Upper lobe of left lung (tissue), 4 donors: Measurements from ENCODE around the gene RABGAP1.

Experiments used
- EP300 ChIP-seq, 4 donors: sonication (generic); formaldehyde crosslinking; IDR thresholded peaks; one replicate each; pipeline ENCODE4 v1.5.1; 2017; ENCODE audit warnings: antibody characterized with exemption in 4 of 4, control low read depth in 2 of 4
- POLR2A ChIP-seq, 4 donors: fragments of 450-650 bp; IDR thresholded peaks; one replicate each; pipeline ENCODE4 v1.5.1; 2016 to 2017; ENCODE audit warnings: antibody characterized with exemption in 4 of 4, mild to moderate bottlenecking in 2 of 4
- POLR2AphosphoS5 ChIP-seq, 2 donors: sonication (generic); formaldehyde crosslinking; IDR thresholded peaks; one replicate each; pipeline ENCODE4 v1.5.1; 2017; ENCODE audit warnings: antibody characterized with exemption in 2 of 2
- TF ChIP-seq, protein P1 (sequence below), 6 experiments: fragments of 450-650 bp in 4 of 6; fragments of 200-600 bp in 2 of 6; sonication (generic) in 2 of 6; IDR thresholded peaks; one replicate each; pipeline ENCODE4 v1.5.1; 2016 to 2019; ENCODE audit warnings: antibody characterized with exemption in 6 of 6

DNA sequence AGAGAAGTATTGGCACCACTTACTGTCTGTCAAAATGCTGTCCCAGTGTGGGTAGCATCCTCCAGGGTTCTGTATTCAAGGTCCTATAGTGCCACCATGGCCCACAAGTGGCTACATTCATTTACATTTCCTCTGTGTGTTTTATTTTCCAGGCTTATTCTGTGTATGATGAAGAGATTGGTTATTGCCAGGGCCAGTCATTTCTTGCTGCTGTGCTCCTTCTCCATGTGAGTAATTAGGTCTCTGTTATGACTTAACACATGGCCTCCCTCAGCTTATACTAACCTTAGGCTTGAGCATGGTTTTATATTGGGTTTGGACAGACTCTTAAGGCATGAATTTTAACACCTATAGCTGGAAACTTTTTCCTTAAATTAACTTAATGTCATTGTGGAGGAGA is 129.4 kb downstream of the RABGAP1 start:
- TF ChIP-seq, protein P1, sequence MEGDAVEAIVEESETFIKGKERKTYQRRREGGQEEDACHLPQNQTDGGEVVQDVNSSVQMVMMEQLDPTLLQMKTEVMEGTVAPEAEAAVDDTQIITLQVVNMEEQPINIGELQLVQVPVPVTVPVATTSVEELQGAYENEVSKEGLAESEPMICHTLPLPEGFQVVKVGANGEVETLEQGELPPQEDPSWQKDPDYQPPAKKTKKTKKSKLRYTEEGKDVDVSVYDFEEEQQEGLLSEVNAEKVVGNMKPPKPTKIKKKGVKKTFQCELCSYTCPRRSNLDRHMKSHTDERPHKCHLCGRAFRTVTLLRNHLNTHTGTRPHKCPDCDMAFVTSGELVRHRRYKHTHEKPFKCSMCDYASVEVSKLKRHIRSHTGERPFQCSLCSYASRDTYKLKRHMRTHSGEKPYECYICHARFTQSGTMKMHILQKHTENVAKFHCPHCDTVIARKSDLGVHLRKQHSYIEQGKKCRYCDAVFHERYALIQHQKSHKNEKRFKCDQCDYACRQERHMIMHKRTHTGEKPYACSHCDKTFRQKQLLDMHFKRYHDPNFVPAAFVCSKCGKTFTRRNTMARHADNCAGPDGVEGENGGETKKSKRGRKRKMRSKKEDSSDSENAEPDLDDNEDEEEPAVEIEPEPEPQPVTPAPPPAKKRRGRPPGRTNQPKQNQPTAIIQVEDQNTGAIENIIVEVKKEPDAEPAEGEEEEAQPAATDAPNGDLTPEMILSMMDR (IDR thresholded peaks at IDR 0.05): no peak
- TF ChIP-seq EP300 (IDR thresholded peaks at IDR 0.05): no peak
- no peak for TF ChIP-seq POLR2A (IDR thresholded peaks at IDR 0.05)
- no peak for TF ChIP-seq POLR2AphosphoS5 (IDR thresholded peaks at IDR 0.05)
